Upper lobe of right lung (tissue), 1 donor: ENCODE measurements around the gene CCDC191. TPM values are rescaled to one million over a fixed set of nuclear protein-coding genes. Genes with fewer than 3 reads are reported as not detected.
A peak's percentile ranks its signal among the peaks of the same experiment; 100 is the strongest.

Experiments
- ATAC-seq: fragments of 200-7000 bp; cut with Tn5 transposase; one replicate; pipeline ENCODE4 v1.9.1; 2020; ENCODE audit warnings: mild to moderate bottlenecking, moderate library complexity
- DNase-seq: peaks from one replicate; pipeline ENCODE4 v3.0.0-alpha.2; 2020
- H3K27ac ChIP-seq: fragments of 200-600 bp; one replicate; pipeline ENCODE4 v1.8.0; 2022
- H3K27me3 ChIP-seq: fragments of 200-600 bp; one replicate; pipeline ENCODE4 v1.8.0; 2022; ENCODE audit warnings: mild to moderate bottlenecking
- H3K36me3 ChIP-seq: fragments of 200-600 bp; one replicate; pipeline ENCODE4 v1.8.0; 2022
- H3K4me1 ChIP-seq: fragments of 200-600 bp; one replicate; pipeline ENCODE4 v1.8.0; 2022
- H3K4me3 ChIP-seq: fragments of 200-600 bp; one replicate; pipeline ENCODE4 v1.8.0; 2022; ENCODE audit warnings: mild to moderate bottlenecking
- H3K9me3 ChIP-seq: fragments of 200-600 bp; one replicate; pipeline ENCODE4 v1.8.0; 2022
- CTCF ChIP-seq: fragments of 200-600 bp; IDR thresholded peaks from one replicate; pipeline ENCODE4 v1.8.0; 2022; ENCODE audit warnings: antibody characterized with exemption
- intact Hi-C: fragments of 100-400 bp; cut with DNase I; formaldehyde crosslinking; loops from one replicate; pipeline ENCODE4 v1.11.0; 2022
- total RNA-seq: library from RNA; stranded (reverse); fragmentation: NEBNext Ultra II Directional; extraction: Animal tissue kit (Norgen Biotek cat#: 25700); gene quantifications from one replicate; pipeline ENCODE4 v1.2.1, GENCODE V29; 2021
- donor health status: DM: no; HTN: yes; CAD: no; lungs with severe emphysema.

The CCDC191 gene
- total RNA-seq, 1 donor from 2014 or later: 4.1 TPM

- intact Hi-C loops: no loop called here
- no peak for ATAC-seq
- no peak for DNase-seq
- Histone ChIP-seq H3K36me3 (no peaks in the 10 kb centered on the region), H3K4me3 (no peak overlapping the region), H3K27ac (no peak overlapping the region), H3K4me1 (peaks cover 22% of the 10 kb centered on the region), H3K9me3 (no peaks in the 10 kb centered on the region), H3K27me3 (no peaks in the 10 kb centered on the region)
- no peak for TF ChIP-seq CTCF
These were observed 2.3 kb upstream of the CCDC191 start for GRCh38 chr3:114058646-114059045.

DNA sequence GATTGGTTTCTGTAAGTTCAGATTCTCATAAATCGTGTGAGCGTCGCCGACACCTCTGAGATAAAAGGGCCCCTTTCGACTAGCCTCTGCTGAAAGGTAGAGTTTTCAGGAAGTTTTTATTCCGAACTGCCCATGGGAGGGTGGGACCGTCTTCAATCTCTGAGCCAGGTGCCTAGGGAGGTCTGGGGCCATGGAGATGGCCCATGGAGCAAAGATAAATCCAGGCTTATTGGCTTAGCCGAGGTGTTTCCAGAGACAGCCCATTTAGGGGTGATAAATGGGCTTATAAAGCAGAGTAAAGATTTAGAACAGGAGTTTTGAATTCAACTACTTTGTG, 653 bp upstream of the CCDC191 start:
- peak overlapping the region; percentile 86 for H3K27ac ChIP-seq
- DNase-seq: no peak
- intact Hi-C loops: no loop called here
- H3K27me3 ChIP-seq: no peaks in the 10 kb centered on the region
- no peaks in the 10 kb centered on the region for H3K9me3 ChIP-seq
- no peaks in the 10 kb centered on the region for H3K36me3 ChIP-seq
- H3K4me1 ChIP-seq: peaks cover 22% of the 10 kb centered on the region
- TF ChIP-seq CTCF: no peak
- peak overlapping the region; percentile 92 for H3K4me3 ChIP-seq
- peak; percentile 0 for ATAC-seq

DNA sequence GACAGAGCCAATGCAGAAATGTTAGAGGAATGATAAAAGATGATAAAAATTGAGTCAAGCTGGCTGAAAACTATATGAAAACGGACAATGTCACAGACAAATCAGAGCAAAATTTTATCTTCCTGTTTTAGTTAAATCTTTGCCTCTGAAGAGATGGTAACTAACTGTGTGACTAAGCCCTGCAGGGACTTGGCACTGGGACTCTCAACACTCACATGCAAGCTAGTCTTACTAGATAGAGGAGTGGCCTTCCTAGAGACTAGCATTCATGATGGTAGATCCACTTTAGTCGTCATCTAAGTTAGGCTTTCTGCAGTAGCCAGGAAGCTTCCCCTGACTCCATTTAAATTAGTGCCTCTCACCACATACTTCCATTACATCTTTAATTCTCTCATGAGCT, 4.1 kb downstream of the CCDC191 start:
- intact Hi-C loops: no loop called here
- H3K27me3 ChIP-seq: no peaks in the 10 kb centered on the region
- H3K36me3 ChIP-seq: no peaks in the 10 kb centered on the region
- no peak overlapping the region for H3K27ac ChIP-seq
- no peak for DNase-seq
- no peak for ATAC-seq
- peaks cover under 1% of the 10 kb centered on the region for H3K4me1 ChIP-seq
- TF ChIP-seq CTCF: no peak
- no peak overlapping the region for H3K4me3 ChIP-seq
- H3K9me3 ChIP-seq: no peaks in the 10 kb centered on the region

DNA sequence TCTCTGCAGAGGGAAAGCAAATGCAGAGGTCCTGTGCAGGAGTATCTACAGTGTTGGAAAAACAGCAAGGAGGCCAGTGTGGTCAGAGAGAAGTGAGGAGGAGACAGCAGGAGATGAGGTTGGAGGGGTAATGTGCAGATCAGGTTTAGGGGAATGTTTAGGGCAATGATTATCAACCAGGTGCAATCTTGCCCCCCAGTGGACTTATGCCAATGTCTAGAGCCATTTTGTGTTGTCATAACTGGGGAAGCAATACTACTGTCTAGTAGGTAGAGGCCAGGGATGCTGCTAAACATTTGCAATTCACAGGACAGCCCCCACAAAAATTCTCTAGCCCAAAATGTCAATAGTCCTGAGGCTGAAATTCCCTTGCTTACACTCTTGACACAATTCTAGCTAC, 13.1 kb downstream of the CCDC191 start:
- Histone ChIP-seq H3K36me3 (no peaks in the 10 kb centered on the region), H3K9me3 (no peaks in the 10 kb centered on the region), H3K27ac (no peak overlapping the region), H3K27me3 (no peaks in the 10 kb centered on the region), H3K4me3 (no peak overlapping the region), H3K4me1 (no peaks in the 10 kb centered on the region)
- intact Hi-C loops: no loop called here
- ATAC-seq (no peak), DNase-seq (no peak)
- no peak for TF ChIP-seq CTCF

GRCh38 chr3:114035896-114036295, 20.4 kb downstream of the CCDC191 start:
- no peak overlapping the region for H3K27ac ChIP-seq
- H3K4me3 ChIP-seq: no peak overlapping the region
- peaks cover 7% of the 10 kb centered on the region for H3K36me3 ChIP-seq
- ATAC-seq: no peak
- H3K9me3 ChIP-seq: no peaks in the 10 kb centered on the region
- TF ChIP-seq CTCF: no peak
- intact Hi-C loops: no loop called here
- H3K27me3 ChIP-seq: no peaks in the 10 kb centered on the region
- DNase-seq: no peak
- H3K4me1 ChIP-seq: no peaks in the 10 kb centered on the region

DNA sequence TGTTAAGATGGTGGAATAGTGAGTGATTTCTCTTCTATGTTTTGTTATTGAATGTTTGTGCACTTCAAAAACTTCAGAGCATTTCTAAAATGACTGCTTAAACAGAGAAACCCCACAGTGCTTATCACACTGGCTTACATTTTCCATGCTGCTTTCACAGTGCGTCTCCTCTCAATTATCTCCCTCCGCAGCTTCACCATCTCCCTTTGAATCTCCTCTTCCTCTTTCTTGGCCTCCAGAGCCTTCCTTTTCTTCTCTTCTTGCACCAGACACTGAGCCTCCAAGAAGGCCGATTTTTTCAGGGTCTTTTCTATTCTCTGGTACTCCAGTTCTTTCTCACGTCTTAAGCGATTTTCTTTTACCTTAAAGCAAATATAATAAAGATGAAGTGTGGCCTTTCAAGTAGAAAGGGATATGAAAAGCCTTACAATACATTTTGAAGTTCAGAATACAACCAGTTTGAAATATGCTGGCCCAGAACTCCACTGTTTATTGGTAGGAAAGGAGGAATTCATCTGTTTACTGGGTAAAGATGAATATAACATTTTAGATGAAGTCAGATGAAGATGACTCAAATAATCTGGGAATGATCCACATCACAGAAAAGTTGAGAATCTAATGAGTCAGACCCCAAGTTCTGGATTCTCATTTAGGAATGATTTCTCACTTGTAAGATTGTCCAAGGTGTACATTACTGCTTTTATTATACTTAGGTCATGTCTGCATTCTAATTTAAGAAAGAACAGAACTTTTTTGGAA, 21.4 kb downstream of the CCDC191 start:
- no peak overlapping the region for H3K27ac ChIP-seq
- no peaks in the 10 kb centered on the region for H3K27me3 ChIP-seq
- H3K4me3 ChIP-seq: no peak overlapping the region
- no peak for DNase-seq
- intact Hi-C loops: no loop called here
- H3K36me3 ChIP-seq: peaks cover 7% of the 10 kb centered on the region
- TF ChIP-seq CTCF: no peak
- no peaks in the 10 kb centered on the region for H3K9me3 ChIP-seq
- H3K4me1 ChIP-seq: no peaks in the 10 kb centered on the region
- ATAC-seq: no peak
